Endothelial cell of umbilical vein (primary cell): ENCODE measurements around the gene CELF2. TPM values are rescaled to one million over a fixed set of nuclear protein-coding genes. Genes with fewer than 3 reads are reported as not detected.

Experiments
- BruUV-seq: library from RNA; stranded (reverse); fragments of 400-500 nt; replicated peaks from 2 replicates; lab custom pipeline; 2021; lab: Mats Ljungman, UMichigan
- CTCF ChIA-PET: fragments of 300-600, 350-600 bp; sonication (Branson Sonifier 250); formaldehyde crosslinking; loops from one replicate; lab custom pipeline; 2021; ENCODE audit warnings: antibody characterized with exemption, inconsistent platforms; lab: Charles Lee
- POLR2A ChIA-PET: fragments of 300-600, 350-600 bp; sonication (Branson Sonifier 250); formaldehyde crosslinking; loops from one replicate; lab custom pipeline; 2021; ENCODE audit warnings: antibody characterized with exemption, inconsistent platforms; lab: Charles Lee
- DNase-seq: peaks from one replicate; pipeline ENCODE4 v3.0.0-alpha.2; 2011; ENCODE audit warnings: low read depth, low spot score
- FAIRE-seq: peaks from 2 replicates; lab custom pipeline; 2011; peaks lifted over from hg19 to GRCh38; lab: Jason Lieb, UNC
- H2AFZ ChIP-seq: 2 replicates; pipeline ENCODE4 v1.6.0; 2012; ENCODE audit warnings: low read depth, low read length, control low read depth, inconsistent platforms
- H3K27ac ChIP-seq: 2 replicates; pipeline ENCODE4 v1.5.1; 2011; ENCODE audit warnings: low read depth, mild to moderate bottlenecking, control low read depth, low read length, moderate library complexity; ENCODE audit not compliant: insufficient read depth
- H3K27me3 ChIP-seq, 2 experiments: 2 replicates each; pipeline versions ENCODE4 v1.6.0 to v1.6.1; 2011; ENCODE audit warnings: low read length in 2 of 2, mixed read lengths in 1 of 2; ENCODE audit not compliant: control insufficient read depth in 2 of 2, insufficient read depth in 2 of 2
- H3K36me3 ChIP-seq, 2 experiments: 2 replicates in 1 of 2; 3 replicates in 1 of 2; pipeline ENCODE4 v1.5.1; 2011; ENCODE audit warnings: low read length in 2 of 2, mild to moderate bottlenecking in 1 of 2, moderate library complexity in 1 of 2; ENCODE audit not compliant: control insufficient read depth in 2 of 2, insufficient read depth in 2 of 2; ENCODE audit errors: extremely low read depth in 1 of 2
- H3K4me1 ChIP-seq: 3 replicates; pipeline ENCODE4 v1.5.1; 2011; ENCODE audit warnings: mild to moderate bottlenecking, low read length; ENCODE audit not compliant: control insufficient read depth, insufficient read depth; ENCODE audit errors: extremely low read depth
- H3K4me2 ChIP-seq: 2 replicates; pipeline ENCODE4 v1.6.1; 2011; ENCODE audit warnings: low read length, control low read depth, mixed read lengths; ENCODE audit not compliant: insufficient read depth
- H3K4me3 ChIP-seq, 3 experiments: fragments of 200-600 bp in 1 of 3; sonication (generic), shearing (Covaris generic) in 1 of 3; replicated peaks in 1 of 3; 2 replicates each; pipeline ENCODE4 v1.5.1; 2011 to 2016; ENCODE audit warnings: control low read depth in 3 of 3, low read length in 3 of 3, mild to moderate bottlenecking in 2 of 3, inconsistent platforms in 1 of 3, low read depth in 1 of 3, moderate library complexity in 1 of 3; ENCODE audit not compliant: insufficient read depth in 1 of 3
- H3K79me2 ChIP-seq: 2 replicates; pipeline ENCODE4 v1.6.0; 2012; ENCODE audit warnings: low read length, inconsistent platforms; ENCODE audit not compliant: control insufficient read depth, insufficient read depth
- H3K9ac ChIP-seq: replicated peaks from 2 replicates; pipeline ENCODE3; 2011; ENCODE audit warnings: low read length, control low read depth; ENCODE audit not compliant: insufficient read depth; ENCODE audit errors: extremely low read depth
- H3K9me1 ChIP-seq: replicated peaks from 3 replicates; pipeline ENCODE4 v1.6.0; 2011; ENCODE audit warnings: mild to moderate bottlenecking, low read length; ENCODE audit not compliant: control insufficient read depth, insufficient read depth; ENCODE audit errors: extremely low read depth
- H3K9me3 ChIP-seq: replicated peaks from 2 replicates; pipeline ENCODE4 v1.5.1; 2012; ENCODE audit warnings: low read length, inconsistent platforms; ENCODE audit not compliant: control insufficient read depth, insufficient read depth
- H4K20me1 ChIP-seq: replicated peaks from 2 replicates; pipeline ENCODE3; 2011; ENCODE audit warnings: mild to moderate bottlenecking, low read length; ENCODE audit not compliant: control insufficient read depth, insufficient read depth; ENCODE audit errors: extremely low read depth
- CTCF ChIP-seq, 2 donors: IDR thresholded peaks; 1 replicate in 1 of 2; 2 replicates in 1 of 2; pipeline ENCODE4 v1.5.1; 2011; ENCODE audit warnings: low read length in 2 of 2, mild to moderate bottlenecking in 2 of 2, moderate library complexity in 2 of 2, control low read depth in 1 of 2, inconsistent platforms in 1 of 2, low read depth in 1 of 2; ENCODE audit not compliant: insufficient read depth in 1 of 2; ENCODE audit errors: extremely low read depth in 1 of 2
- EZH2 ChIP-seq: IDR thresholded peaks from 2 replicates; pipeline ENCODE4 v1.6.1; 2012; ENCODE audit warnings: borderline replicate concordance, low read depth, mild to moderate bottlenecking, moderate library complexity, low read length, inconsistent platforms; ENCODE audit not compliant: severe bottlenecking
- FOS ChIP-seq: IDR thresholded peaks from 2 replicates; pipeline ENCODE4 v1.6.1; 2011; ENCODE audit warnings: mild to moderate bottlenecking, low read length, moderate library complexity, borderline replicate concordance; ENCODE audit not compliant: insufficient read depth
- GATA2 ChIP-seq: IDR thresholded peaks from 2 replicates; pipeline ENCODE4 v1.7.0; 2011; ENCODE audit warnings: low read depth, mild to moderate bottlenecking, moderate library complexity, mixed read lengths, low read length; ENCODE audit not compliant: insufficient read length, insufficient read depth
- JUN ChIP-seq: IDR thresholded peaks from 2 replicates; pipeline ENCODE4 v1.6.1; 2011; ENCODE audit warnings: borderline replicate concordance, low read depth; ENCODE audit not compliant: insufficient read length, insufficient read depth
- MAX ChIP-seq: IDR thresholded peaks from 2 replicates; pipeline ENCODE4 v1.6.1; 2011; ENCODE audit not compliant: insufficient read depth, insufficient read length
- MYC ChIP-seq: IDR thresholded peaks from one replicate; pipeline ENCODE4 v1.6.1; 2011; ENCODE audit warnings: mild to moderate bottlenecking, low read depth, low read length
- POLR2A ChIP-seq: IDR thresholded peaks from 2 replicates; pipeline ENCODE4 v1.6.1; 2012; ENCODE audit warnings: low read depth, mild to moderate bottlenecking, control low read depth, low read length
- POLR2AphosphoS5 ChIP-seq: IDR thresholded peaks from 2 replicates; pipeline ENCODE4 v1.6.1; 2012; ENCODE audit warnings: low read depth, mild to moderate bottlenecking, control low read depth, low read length, moderate library complexity; ENCODE audit not compliant: insufficient read depth
- dilution Hi-C: fragments of 300-500 bp; cut with MboI; formaldehyde crosslinking; loops from one replicate; pipeline ENCODE4 v1.15.0; 2019; ENCODE audit warnings: low sequenced_read_pairs; ENCODE audit not compliant: extremely low pct_ligation_motif_present
- intact Hi-C: fragments of 100-400 bp; cut with micrococcal nuclease; formaldehyde crosslinking; loops from one replicate; pipeline ENCODE4 v1.10.0; 2022
- polyA plus RNA-seq, 4 experiments: library from polyadenylated mRNA; depleted of rRNA in 3 of 4; stranded (reverse) in 3 of 4; unstranded in 1 of 4; fragments of >200 nt; gene quantifications; 2 replicates each; pipeline versions ENCODE4 v1.2.1 to v1.2.3, GENCODE V29; 2011 to 2012; ENCODE audit warnings: missing spikeins in 1 of 4
- total RNA-seq: library from RNA; stranded (reverse); gene quantifications from 2 replicates; pipeline ENCODE4 v1.2.3, GENCODE V29; 2021

Gene CELF2
- total and polyA plus RNA-seq, 2 donors (not counting 3 experiments of a cell fraction or from before 2014, with no cell fraction given): 21.6 to 42.6 TPM

GRCh38 chr10:11076221-11076620, 58.5 kb downstream of the CELF2 start:
- DNase-seq: no peak
- Histone ChIP-seq H3K36me3 (no peaks in the 10 kb centered on the region), H3K27ac (no peak overlapping the region), H3K9ac (no peak overlapping the region), H3K4me1 (no peaks in the 10 kb centered on the region), H3K79me2 (no peaks in the 10 kb centered on the region), H2AFZ (no peak overlapping the region), H3K4me2 (no peak overlapping the region), H3K9me1 (no peaks in the 10 kb centered on the region), H4K20me1 (no peaks in the 10 kb centered on the region), H3K27me3 (no peaks in the 10 kb centered on the region), H3K4me3 (no peak overlapping the region), H3K9me3 (no peaks in the 10 kb centered on the region)
- no TSS peak for BruUV-seq
- TF ChIP-seq CTCF (IDR thresholded peaks at IDR 0.05; ENCODE audit: extremely low read depth in 1 of 2, insufficient read depth in 1 of 2, low read depth in 1 of 2, low read length in 2 of 2): no peak
- TF ChIP-seq JUN: no peak
- TF ChIP-seq POLR2AphosphoS5: no peak
- TF ChIP-seq EZH2: no peak
- no peak for TF ChIP-seq MAX
- TF ChIP-seq FOS: no peak
- no peak for TF ChIP-seq MYC
- TF ChIP-seq GATA2: no peak
- no peak for TF ChIP-seq POLR2A
- ChIA-PET POLR2A (no interaction called here), CTCF (interaction anchor here (1.0 kb wide), 1 partner anchor 1468 kb away, joined by 3 read pairs; no protein-coding TSS in a partner anchor)
- dilution Hi-C loops: no loop called here
- intact Hi-C loops: no loop called here
- FAIRE-seq: no peak
